ACC112 (cell line): ENCODE results near the gene ADAMTS7.
"Not testable (repeated sequence)": the region's sequence is repeated elsewhere in the genome, so short reads cannot be mapped to it uniquely, and the experiment has no call there.

Source experiments
- H2AFZ ChIP-seq: fragments of 200-600 bp; sonication (generic); one replicate; pipeline ENCODE4 v1.6.0; 2017; ENCODE audit warnings: antibody characterized with exemption, low read length; ENCODE audit not compliant: unreplicated experiment
- H3K27ac ChIP-seq: fragments of 200-600 bp; sonication (generic); 2 replicates; pipeline ENCODE4 v1.5.1; 2014; ENCODE audit warnings: low read depth, mild to moderate bottlenecking, antibody characterized with exemption, low read length, moderate library complexity
- H3K27me3 ChIP-seq: fragments of 200-600 bp; sonication (generic); 2 replicates; pipeline ENCODE4 v1.6.1; 2014; ENCODE audit warnings: mild to moderate bottlenecking, antibody characterized with exemption, low read length, moderate library complexity, mixed read lengths; ENCODE audit not compliant: insufficient read depth
- H3K36me3 ChIP-seq: fragments of 200-600 bp; sonication (generic); 2 replicates; pipeline ENCODE4 v1.6.1; 2016; ENCODE audit warnings: mild to moderate bottlenecking, antibody characterized with exemption, low read length, moderate library complexity, mixed read lengths; ENCODE audit not compliant: insufficient read depth
- H3K4me1 ChIP-seq: fragments of 200-600 bp; sonication (generic); one replicate; pipeline ENCODE4 v1.6.1; 2016; ENCODE audit warnings: low read length, mixed read lengths; ENCODE audit not compliant: insufficient read depth, unreplicated experiment, control insufficient read depth
- H3K4me3 ChIP-seq: fragments of 200-600 bp; sonication (generic); 2 replicates; pipeline ENCODE4 v1.5.1; 2014; ENCODE audit warnings: mild to moderate bottlenecking, low read depth, low read length
- H3K79me2 ChIP-seq: fragments of 200-600 bp; sonication (generic); one replicate; pipeline ENCODE4 v1.6.0; 2016; ENCODE audit warnings: low read length; ENCODE audit not compliant: control insufficient read depth, unreplicated experiment, insufficient read depth

The ADAMTS7 gene

GRCh38 chr15:78799102-78799501 is 12.2 kb downstream of the ADAMTS7 start:
- not testable (repeated sequence) for H3K79me2 ChIP-seq

DNA sequence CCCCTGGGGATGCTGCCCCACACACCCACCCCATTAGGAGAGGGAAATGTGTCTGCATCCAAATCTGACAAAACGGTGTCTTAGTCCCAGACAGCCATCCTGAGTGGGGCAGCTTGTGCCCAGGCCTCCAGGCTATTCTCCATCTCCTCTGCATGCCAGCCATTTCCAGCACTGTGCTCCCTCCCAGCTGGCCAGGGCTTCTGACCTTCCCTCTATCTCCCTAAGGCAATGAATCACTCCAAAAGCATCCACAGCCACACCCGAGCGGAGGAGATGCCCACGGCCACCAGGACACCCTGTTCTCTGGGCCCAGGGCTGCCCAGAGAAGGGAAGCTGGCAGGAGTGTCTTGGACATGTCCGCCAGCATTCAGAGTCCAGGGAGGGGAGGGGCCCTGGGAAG is 12.9 kb downstream of the ADAMTS7 start:
- not testable (repeated sequence) for H3K36me3 ChIP-seq, H3K79me2 ChIP-seq, H2AFZ ChIP-seq, H3K27me3 ChIP-seq, H3K4me3 ChIP-seq
- Histone ChIP-seq H3K4me1 (peaks cover 24% of the 10 kb centered on the region), H3K27ac (peak overlapping the region; percentile 21; the same call in 1 of the 2 replicates)

More at GRCh38 chr15:78799102-78799501, 12.2 kb downstream of the ADAMTS7 start:
- not testable (repeated sequence) for H3K36me3 ChIP-seq, H3K4me3 ChIP-seq, H3K27ac ChIP-seq, H3K27me3 ChIP-seq, H2AFZ ChIP-seq
- peaks cover 24% of the 10 kb centered on the region for H3K4me1 ChIP-seq

DNA sequence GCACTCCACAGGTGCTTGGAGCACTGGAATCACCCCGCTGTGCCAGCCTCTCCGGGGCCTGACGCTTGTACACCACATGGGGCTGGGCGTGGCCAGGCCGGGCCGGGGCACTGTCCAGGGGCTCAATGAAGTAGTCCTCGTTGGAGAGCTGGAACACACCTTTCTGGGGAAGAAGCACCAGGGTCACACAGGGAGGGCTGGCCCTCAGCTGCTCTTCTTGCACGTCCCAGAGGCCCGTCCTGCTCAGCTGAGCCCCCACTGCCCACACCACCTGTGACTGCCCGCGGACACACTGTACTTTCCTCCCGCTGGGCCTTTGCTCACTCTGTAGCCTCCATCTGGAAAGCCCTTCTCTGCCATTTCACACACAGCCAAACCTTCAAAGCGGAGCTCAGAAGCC is 13.3 kb downstream of the ADAMTS7 start:
- Histone ChIP-seq H3K27ac (peak overlapping the region; percentile 21; the same call in 1 of the 2 replicates), H3K4me1 (peaks cover 24% of the 10 kb centered on the region), H3K27me3 (no peaks in the 10 kb centered on the region), H2AFZ (no peak overlapping the region), H3K36me3 (no peaks in the 10 kb centered on the region), H3K79me2 (no peaks in the 10 kb centered on the region), H3K4me3 (no peak overlapping the region)

- Histone ChIP-seq H3K36me3 (no peaks in the 10 kb centered on the region), H3K79me2 (no peaks in the 10 kb centered on the region), H3K27me3 (no peaks in the 10 kb centered on the region), H3K27ac (no peak overlapping the region), H3K4me1 (peaks cover 24% of the 10 kb centered on the region), H2AFZ (no peak overlapping the region), H3K4me3 (no peak overlapping the region)
Observed at GRCh38 chr15:78796510-78796909, 14.8 kb downstream of the ADAMTS7 start.

- Histone ChIP-seq H3K27ac (no peak overlapping the region), H2AFZ (no peak overlapping the region), H3K27me3 (no peaks in the 10 kb centered on the region), H3K4me3 (no peak overlapping the region), H3K4me1 (peaks cover 24% of the 10 kb centered on the region), H3K79me2 (no peaks in the 10 kb centered on the region), H3K36me3 (no peaks in the 10 kb centered on the region)
Observed at GRCh38 chr15:78795043-78795442, 16.2 kb downstream of the ADAMTS7 start.

DNA sequence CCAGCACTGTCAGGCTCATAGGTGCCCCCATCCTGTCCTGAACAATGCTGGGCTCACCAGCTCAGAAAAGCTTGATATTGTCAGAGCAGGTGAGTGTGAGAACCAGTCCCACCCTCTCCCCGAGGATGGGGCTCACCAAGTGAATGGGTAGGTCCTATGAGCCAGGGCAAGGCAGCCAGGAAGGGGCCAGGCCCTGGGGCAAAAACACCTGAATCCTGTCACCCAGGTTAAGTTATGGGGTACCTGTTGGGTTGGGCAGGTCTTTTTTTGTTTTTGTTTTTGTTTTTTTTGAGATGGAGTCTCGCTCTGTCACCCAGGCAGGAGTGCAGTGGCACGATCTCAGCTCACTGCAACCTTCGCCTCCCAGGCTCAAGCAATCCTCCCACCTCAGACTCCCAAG is 16.8 kb downstream of the ADAMTS7 start:
- not testable (repeated sequence) for H3K79me2 ChIP-seq, H3K36me3 ChIP-seq, H3K4me3 ChIP-seq, H2AFZ ChIP-seq, H3K27ac ChIP-seq, H3K27me3 ChIP-seq
- peaks cover 24% of the 10 kb centered on the region for H3K4me1 ChIP-seq

- no peak overlapping the region for H3K4me3 ChIP-seq
- no peaks in the 10 kb centered on the region for H3K36me3 ChIP-seq
- no peaks in the 10 kb centered on the region for H3K4me1 ChIP-seq
- no peak overlapping the region for H3K27ac ChIP-seq
- no peaks in the 10 kb centered on the region for H3K27me3 ChIP-seq
- H2AFZ ChIP-seq, result no peak overlapping the region
- H3K79me2 ChIP-seq, result no peaks in the 10 kb centered on the region
Observed at GRCh38 chr15:78791357-78791756, 19.9 kb downstream of the ADAMTS7 start.

- no peaks in the 10 kb centered on the region for H3K4me1 ChIP-seq
- H2AFZ ChIP-seq, result no peak overlapping the region
- H3K27ac ChIP-seq, result no peak overlapping the region
- peaks cover 6% of the 10 kb centered on the region; the same call in 1 of the 2 replicates for H3K36me3 ChIP-seq
- H3K79me2 ChIP-seq, result no peaks in the 10 kb centered on the region
- no peak overlapping the region for H3K4me3 ChIP-seq
- H3K27me3 ChIP-seq, result no peaks in the 10 kb centered on the region
Observed at GRCh38 chr15:78790027-78790426, 21.2 kb downstream of the ADAMTS7 start.

- H3K27ac ChIP-seq, result no peak overlapping the region
- no peaks in the 10 kb centered on the region for H3K4me1 ChIP-seq
- H3K4me3 ChIP-seq, result no peak overlapping the region
- no peaks in the 10 kb centered on the region for H3K27me3 ChIP-seq
- no peaks in the 10 kb centered on the region for H3K79me2 ChIP-seq
- H3K36me3 ChIP-seq, result peaks cover 6% of the 10 kb centered on the region; the same call in 1 of the 2 replicates
- H2AFZ ChIP-seq, result no peak overlapping the region
Observed at GRCh38 chr15:78789615-78790014, 21.6 kb downstream of the ADAMTS7 start.

- no peaks in the 10 kb centered on the region for H3K79me2 ChIP-seq
- H3K4me3 ChIP-seq, result no peak overlapping the region
- peaks cover 6% of the 10 kb centered on the region; the same call in 1 of the 2 replicates for H3K36me3 ChIP-seq
- no peak overlapping the region for H2AFZ ChIP-seq
- no peaks in the 10 kb centered on the region for H3K27me3 ChIP-seq
- H3K27ac ChIP-seq, result no peak overlapping the region
- no peaks in the 10 kb centered on the region for H3K4me1 ChIP-seq
Observed at GRCh38 chr15:78788016-78788660, 23.1 kb downstream of the ADAMTS7 start.

GRCh38 chr15:78782402-78782801 is 28.9 kb downstream of the ADAMTS7 start:
- H3K36me3 ChIP-seq, H3K79me2 ChIP-seq, H3K4me3 ChIP-seq, H3K27me3 ChIP-seq, H2AFZ ChIP-seq, H3K4me1 ChIP-seq, H3K27ac ChIP-seq: not testable (repeated sequence)
